Loucy (cell line): ENCODE measurements around the gene GNB1L.

Source experiments
- H2AFZ ChIP-seq: fragments of 200-600 bp; sonication (generic); 2 replicates; pipeline ENCODE4 v1.6.0; 2016; ENCODE audit warnings: antibody characterized with exemption, mild to moderate bottlenecking, low read length, moderate library complexity
- H3F3A ChIP-seq: fragments of 200-600 bp; 2 replicates; pipeline ENCODE4 v1.6.0; 2016; ENCODE audit warnings: antibody characterized with exemption, low read depth, mild to moderate bottlenecking
- H3K27me3 ChIP-seq: fragments of 200-600 bp; sonication (generic); 2 replicates; pipeline ENCODE4 v1.6.1; 2014; ENCODE audit warnings: low read length, mild to moderate bottlenecking; ENCODE audit not compliant: insufficient read depth, poor library complexity, severe bottlenecking
- H3K36me3 ChIP-seq: fragments of 200-600 bp; sonication (generic); 2 replicates; pipeline ENCODE4 v1.6.1; 2016; ENCODE audit warnings: low read length; ENCODE audit not compliant: insufficient read depth
- H3K4me1 ChIP-seq: fragments of 200-600 bp; sonication (generic); 2 replicates; pipeline ENCODE4 v1.5.1; 2014; ENCODE audit warnings: low read length, mild to moderate bottlenecking; ENCODE audit not compliant: insufficient read depth, poor library complexity, severe bottlenecking
- H3K4me2 ChIP-seq: fragments of 200-600 bp; sonication (generic); 2 replicates; pipeline ENCODE4 v1.6.0; 2014; ENCODE audit warnings: antibody characterized with exemption, low read length, low read depth, mild to moderate bottlenecking; ENCODE audit not compliant: poor library complexity, severe bottlenecking
- H3K4me3 ChIP-seq: fragments of 200-600 bp; sonication (generic); 2 replicates; pipeline ENCODE4 v1.5.1; 2014; ENCODE audit warnings: low read length, mild to moderate bottlenecking, mixed read lengths; ENCODE audit not compliant: poor library complexity, severe bottlenecking
- H3K79me2 ChIP-seq: fragments of 200-600 bp; sonication (generic); 2 replicates; pipeline ENCODE4 v1.6.1; 2014; ENCODE audit warnings: low read length; ENCODE audit not compliant: insufficient read depth
- H3K9ac ChIP-seq: fragments of 200-600 bp; sonication (generic); 2 replicates; pipeline ENCODE4 v1.6.0; 2014; ENCODE audit warnings: mild to moderate bottlenecking, low read depth, low read length, moderate library complexity; ENCODE audit not compliant: poor library complexity, severe bottlenecking
- H3K9me2 ChIP-seq: fragments of 200-600 bp; sonication (generic); replicated peaks from 2 replicates; pipeline ENCODE4 v1.6.1; 2016; ENCODE audit warnings: low read depth, low read length, mixed read lengths
- H3K9me3 ChIP-seq: fragments of 200-600 bp; sonication (generic); 2 replicates; pipeline ENCODE4 v1.6.1; 2014; ENCODE audit warnings: mild to moderate bottlenecking, antibody characterized with exemption, low read length, low read depth; ENCODE audit not compliant: insufficient read depth
- H4K20me1 ChIP-seq: fragments of 200-600 bp; sonication (generic); 2 replicates; pipeline ENCODE4 v1.6.0; 2014; ENCODE audit warnings: antibody characterized with exemption, low read length, mild to moderate bottlenecking; ENCODE audit not compliant: insufficient read depth, poor library complexity, severe bottlenecking
- EZH2phosphoT487 ChIP-seq: fragments of 200-600 bp; IDR thresholded peaks from 2 replicates; pipeline ENCODE4 v1.6.1; 2018; ENCODE audit warnings: antibody characterized with exemption, mild to moderate bottlenecking, moderate library complexity, borderline replicate concordance
- TF ChIP-seq, protein P1 (sequence below): fragments of 200-600 bp; sonication (generic); conservative IDR thresholded peaks from 2 replicates; pipeline ENCODE4 v1.5.1; 2014; ENCODE audit warnings: mild to moderate bottlenecking, antibody characterized with exemption, low read length

The GNB1L gene

DNA sequence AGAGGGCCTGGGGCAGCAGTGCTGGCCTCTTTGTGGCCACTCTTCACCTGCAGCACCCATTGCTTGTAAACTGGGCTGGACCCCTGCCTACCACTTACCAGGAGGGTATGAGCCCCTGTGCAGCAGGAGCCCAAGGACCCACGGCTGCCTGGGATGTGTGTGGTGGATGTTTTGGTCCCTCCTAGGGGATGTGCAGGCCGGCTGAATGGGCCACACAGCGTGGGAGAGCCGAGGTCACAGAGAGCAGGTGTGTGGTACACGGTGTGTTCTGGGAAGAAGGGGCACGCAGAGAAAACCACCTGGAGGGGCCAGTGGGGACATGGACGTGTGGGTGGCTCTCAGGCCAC lies 19.3 kb upstream of the GNB1L start:
- H3K79me2 ChIP-seq: no peaks in the 10 kb centered on the region
- no peak overlapping the region for H2AFZ ChIP-seq
- no peaks in the 10 kb centered on the region for H3K27me3 ChIP-seq
- no peaks in the 10 kb centered on the region for H3F3A ChIP-seq
- no peaks in the 10 kb centered on the region for H4K20me1 ChIP-seq
- no peaks in the 10 kb centered on the region for H3K9me2 ChIP-seq
- TF ChIP-seq, protein P1, sequence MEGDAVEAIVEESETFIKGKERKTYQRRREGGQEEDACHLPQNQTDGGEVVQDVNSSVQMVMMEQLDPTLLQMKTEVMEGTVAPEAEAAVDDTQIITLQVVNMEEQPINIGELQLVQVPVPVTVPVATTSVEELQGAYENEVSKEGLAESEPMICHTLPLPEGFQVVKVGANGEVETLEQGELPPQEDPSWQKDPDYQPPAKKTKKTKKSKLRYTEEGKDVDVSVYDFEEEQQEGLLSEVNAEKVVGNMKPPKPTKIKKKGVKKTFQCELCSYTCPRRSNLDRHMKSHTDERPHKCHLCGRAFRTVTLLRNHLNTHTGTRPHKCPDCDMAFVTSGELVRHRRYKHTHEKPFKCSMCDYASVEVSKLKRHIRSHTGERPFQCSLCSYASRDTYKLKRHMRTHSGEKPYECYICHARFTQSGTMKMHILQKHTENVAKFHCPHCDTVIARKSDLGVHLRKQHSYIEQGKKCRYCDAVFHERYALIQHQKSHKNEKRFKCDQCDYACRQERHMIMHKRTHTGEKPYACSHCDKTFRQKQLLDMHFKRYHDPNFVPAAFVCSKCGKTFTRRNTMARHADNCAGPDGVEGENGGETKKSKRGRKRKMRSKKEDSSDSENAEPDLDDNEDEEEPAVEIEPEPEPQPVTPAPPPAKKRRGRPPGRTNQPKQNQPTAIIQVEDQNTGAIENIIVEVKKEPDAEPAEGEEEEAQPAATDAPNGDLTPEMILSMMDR: no peak
- no peak for TF ChIP-seq EZH2phosphoT487
- no peaks in the 10 kb centered on the region for H3K36me3 ChIP-seq
- H3K4me2 ChIP-seq: no peak overlapping the region
- peaks cover 4% of the 10 kb centered on the region for H3K4me1 ChIP-seq
- peak overlapping the region; percentile 32 for H3K9ac ChIP-seq
- H3K9me3 ChIP-seq: no peaks in the 10 kb centered on the region
- H3K4me3 ChIP-seq: no peak overlapping the region

DNA sequence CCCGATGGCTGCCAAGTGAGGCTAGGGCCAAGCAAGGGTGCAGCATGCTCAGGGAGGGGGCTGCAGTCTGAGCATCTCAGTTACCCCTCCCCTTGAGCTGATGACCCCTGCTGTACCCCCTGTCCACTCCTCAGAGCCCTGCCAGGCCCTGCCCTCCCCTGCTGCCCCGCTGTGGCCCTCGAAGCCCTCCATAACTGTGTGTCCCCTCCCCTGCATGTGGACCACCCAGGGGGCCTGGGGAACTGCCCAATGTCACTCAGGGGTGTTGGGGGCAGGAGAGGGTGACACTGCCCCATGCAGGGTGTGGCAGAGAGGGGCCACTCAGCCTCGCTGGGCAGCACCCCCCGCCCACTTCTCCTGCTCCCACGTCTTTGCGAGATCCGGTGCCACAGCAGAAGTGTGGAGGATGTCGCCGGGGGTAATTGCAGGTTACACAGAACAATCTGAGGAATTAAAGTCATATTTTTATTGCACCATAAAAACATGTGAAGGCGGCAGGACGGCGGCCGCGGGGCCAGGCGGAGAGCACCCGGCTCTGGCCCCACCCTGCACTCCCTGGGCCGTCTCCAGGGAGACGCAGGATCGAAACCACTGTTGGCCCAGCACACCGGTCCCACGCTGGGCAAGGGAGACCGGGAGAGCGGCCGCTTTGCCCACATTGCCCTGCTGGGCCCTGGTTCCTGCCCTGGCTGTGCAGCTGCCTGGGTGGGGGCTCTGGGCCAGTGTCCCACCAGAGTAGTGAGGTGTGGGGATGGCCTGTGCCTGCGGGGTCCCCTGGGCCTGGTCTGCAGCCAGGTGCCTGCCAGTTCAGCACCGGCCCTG lies 18.7 kb upstream of the GNB1L start:
- TF ChIP-seq, protein P1: no peak
- TF ChIP-seq EZH2phosphoT487: no peak
- no peaks in the 10 kb centered on the region for H3K36me3 ChIP-seq
- H3K79me2 ChIP-seq: no peaks in the 10 kb centered on the region
- H3K9me2 ChIP-seq: no peaks in the 10 kb centered on the region
- no peaks in the 10 kb centered on the region for H3F3A ChIP-seq
- no peak overlapping the region for H2AFZ ChIP-seq
- H3K4me3 ChIP-seq: no peak overlapping the region
- H4K20me1 ChIP-seq: no peaks in the 10 kb centered on the region
- H3K4me2 ChIP-seq: no peak overlapping the region
- no peaks in the 10 kb centered on the region for H3K9me3 ChIP-seq
- peaks cover 4% of the 10 kb centered on the region for H3K4me1 ChIP-seq
- no peaks in the 10 kb centered on the region for H3K27me3 ChIP-seq
- H3K9ac ChIP-seq: peak overlapping the region; percentile 32

DNA sequence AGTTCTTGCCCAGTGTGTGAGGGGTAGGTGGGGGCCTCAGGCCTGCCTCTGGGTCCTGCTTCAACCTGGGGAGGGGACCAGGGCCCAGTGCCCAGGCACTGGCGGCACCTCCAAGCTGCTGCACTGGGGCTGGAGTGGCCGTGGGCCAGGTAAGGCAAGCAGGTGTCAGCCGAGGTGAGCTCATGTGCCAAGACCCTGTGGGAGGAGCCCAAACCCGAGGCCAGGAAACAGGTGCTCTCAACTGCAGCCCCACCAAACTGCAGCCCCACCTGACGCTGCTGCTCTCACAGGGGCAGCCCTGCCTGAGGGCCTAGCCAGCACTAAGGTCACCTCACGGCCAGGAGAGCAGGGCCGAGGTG lies 18.1 kb upstream of the GNB1L start:
- no peak overlapping the region for H3K9ac ChIP-seq
- H3K4me3 ChIP-seq: no peak overlapping the region
- no peaks in the 10 kb centered on the region for H3K79me2 ChIP-seq
- H3K9me3 ChIP-seq: no peaks in the 10 kb centered on the region
- no peaks in the 10 kb centered on the region for H3F3A ChIP-seq
- TF ChIP-seq, protein P1: no peak
- no peak for TF ChIP-seq EZH2phosphoT487
- H4K20me1 ChIP-seq: no peaks in the 10 kb centered on the region
- H2AFZ ChIP-seq: no peak overlapping the region
- no peaks in the 10 kb centered on the region for H3K27me3 ChIP-seq
- H3K9me2 ChIP-seq: no peaks in the 10 kb centered on the region
- H3K4me1 ChIP-seq: peaks cover 4% of the 10 kb centered on the region
- H3K4me2 ChIP-seq: no peak overlapping the region
- no peaks in the 10 kb centered on the region for H3K36me3 ChIP-seq
